Transverse colon (tissue), 4 donors: Measurements from ENCODE around the gene VPS26A. TPM values are rescaled to one million over a fixed set of nuclear protein-coding genes. Genes with fewer than 3 reads are reported as not detected.

Experiments
- DNase-seq: peaks from one replicate; pipeline ENCODE4 v3.0.0-alpha.2; 2019
- H3K27ac ChIP-seq, 4 donors: fragments of 200-600 bp; sonication (generic); 2 replicates each; pipeline ENCODE4 v1.5.1; 2016 to 2018; ENCODE audit warnings: inconsistent platforms in 4 of 4
- H3K27me3 ChIP-seq: fragments of 200-600 bp; sonication (generic); 2 replicates; pipeline ENCODE4 v1.5.1; 2017; ENCODE audit warnings: inconsistent platforms
- H3K36me3 ChIP-seq, 4 donors: fragments of 200-600 bp; sonication (generic); 2 replicates each; pipeline ENCODE4 v1.5.1; 2017 to 2019; ENCODE audit warnings: inconsistent platforms in 4 of 4
- H3K4me1 ChIP-seq, 4 donors: fragments of 200-600 bp; sonication (generic); 2 replicates each; pipeline ENCODE4 v1.5.1; 2017 to 2020; ENCODE audit warnings: inconsistent platforms in 4 of 4
- H3K4me3 ChIP-seq, 4 donors: fragments of 200-600 bp; sonication (generic); 1 replicate in 1 of 4; 2 replicates in 3 of 4; pipeline versions ENCODE4 v1.5.1 to v1.6.1; 2017 to 2019; ENCODE audit warnings: inconsistent platforms in 4 of 4
- H3K9me3 ChIP-seq, 2 donors: fragments of 200-600 bp; sonication (generic); 2 replicates each; pipeline ENCODE4 v1.5.1; 2017 to 2019; ENCODE audit warnings: inconsistent platforms in 2 of 2
- EP300 ChIP-seq: sonication (generic); formaldehyde crosslinking; IDR thresholded peaks from one replicate; pipeline ENCODE4 v1.6.1; 2017; ENCODE audit warnings: antibody characterized with exemption, low read depth
- POLR2A ChIP-seq: fragments of 450-650 bp; IDR thresholded peaks from one replicate; pipeline ENCODE4 v1.6.1; 2016; ENCODE audit warnings: antibody characterized with exemption, mild to moderate bottlenecking, moderate library complexity
- POLR2AphosphoS5 ChIP-seq, 3 donors: sonication (generic); formaldehyde crosslinking; IDR thresholded peaks; one replicate each; pipeline ENCODE4 v1.6.1; 2016; ENCODE audit warnings: antibody characterized with exemption in 3 of 3
- WGBS, 2 donors: methylation state at CpG; one replicate each; pipeline ENCODE4 v1.1.5; 2018; ENCODE audit warnings: low coverage in 1 of 2; 5-methylcytosine and 5-hydroxymethylcytosine counted together
- in situ Hi-C, 4 donors: fragments of 200-750 bp; cut with MboI; loops; one replicate each; pipeline versions ENCODE4 v1.15.0 to v1.15.1; 2017; ENCODE audit warnings: low sequenced_read_pairs in 3 of 4, low pct_ligation_motif_present in 1 of 4, low pct_unique_long_range_greater_than_20kb in 1 of 4
- intact Hi-C: fragments of 100-400 bp; cut with DNase I; formaldehyde crosslinking; loops from one replicate; pipeline ENCODE4 v1.15.1; 2023; ENCODE audit warnings: low total_unique reads
- total RNA-seq, 4 donors: library from RNA; depleted of rRNA; stranded (reverse); fragments of >200 nt; gene quantifications; one replicate each; pipeline ENCODE4 v1.1.0, GENCODE V29; 2016
- TF ChIP-seq, protein P1 (sequence below), 5 experiments: fragments of 200-600 bp in 3 of 5; fragments of 450-650 bp in 2 of 5; sonication (generic) in 3 of 5; IDR thresholded peaks; 1 replicate in 2 of 5; 2 replicates in 3 of 5; pipeline ENCODE4 v1.5.1; 2016 to 2017; ENCODE audit warnings: antibody characterized with exemption in 5 of 5, inconsistent platforms in 3 of 5, mild to moderate bottlenecking in 2 of 5, moderate library complexity in 1 of 5

VPS26A gene
- total RNA-seq, 4 donors from 2014 or later, result 5.4 to 38.7 (median 23.2) TPM

DNA sequence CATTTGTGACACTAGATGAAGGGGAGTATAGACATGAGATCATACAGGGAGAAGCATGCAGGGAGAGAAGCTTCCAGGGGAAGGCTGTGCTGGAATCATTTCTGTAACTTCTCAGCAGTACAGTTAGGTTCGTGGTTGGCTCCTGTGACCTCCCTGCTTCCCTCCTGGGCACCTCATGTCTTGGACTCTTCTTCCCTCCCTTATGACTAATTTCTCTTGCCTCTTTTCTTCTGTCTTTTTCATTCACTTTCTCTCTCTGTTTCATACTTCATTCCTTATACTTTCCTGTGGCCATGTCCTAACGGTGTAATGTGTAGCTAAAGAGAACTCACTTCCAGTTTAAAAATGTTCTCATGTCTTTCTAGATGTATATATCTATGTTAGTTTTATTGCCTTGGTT, 77.1 kb downstream of the VPS26A start:
- H3K27me3 ChIP-seq, result no peaks in the 10 kb centered on the region
- TF ChIP-seq, protein P1, sequence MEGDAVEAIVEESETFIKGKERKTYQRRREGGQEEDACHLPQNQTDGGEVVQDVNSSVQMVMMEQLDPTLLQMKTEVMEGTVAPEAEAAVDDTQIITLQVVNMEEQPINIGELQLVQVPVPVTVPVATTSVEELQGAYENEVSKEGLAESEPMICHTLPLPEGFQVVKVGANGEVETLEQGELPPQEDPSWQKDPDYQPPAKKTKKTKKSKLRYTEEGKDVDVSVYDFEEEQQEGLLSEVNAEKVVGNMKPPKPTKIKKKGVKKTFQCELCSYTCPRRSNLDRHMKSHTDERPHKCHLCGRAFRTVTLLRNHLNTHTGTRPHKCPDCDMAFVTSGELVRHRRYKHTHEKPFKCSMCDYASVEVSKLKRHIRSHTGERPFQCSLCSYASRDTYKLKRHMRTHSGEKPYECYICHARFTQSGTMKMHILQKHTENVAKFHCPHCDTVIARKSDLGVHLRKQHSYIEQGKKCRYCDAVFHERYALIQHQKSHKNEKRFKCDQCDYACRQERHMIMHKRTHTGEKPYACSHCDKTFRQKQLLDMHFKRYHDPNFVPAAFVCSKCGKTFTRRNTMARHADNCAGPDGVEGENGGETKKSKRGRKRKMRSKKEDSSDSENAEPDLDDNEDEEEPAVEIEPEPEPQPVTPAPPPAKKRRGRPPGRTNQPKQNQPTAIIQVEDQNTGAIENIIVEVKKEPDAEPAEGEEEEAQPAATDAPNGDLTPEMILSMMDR (IDR thresholded peaks at IDR 0.05), result no peak
- TF ChIP-seq EP300 (no peak), POLR2AphosphoS5 (IDR thresholded peaks at IDR 0.05) (no peak), POLR2A (no peak)
- no peaks in the 10 kb centered on the region for H3K9me3 ChIP-seq
- peaks cover 0 to 70% (median 23%) of the 10 kb centered on the region in 4 donors for H3K36me3 ChIP-seq
- in situ Hi-C loops (no loop called here), intact Hi-C loops (no loop called here)
- 89 to 93% methylated on average over 2 of the region's 2 CpGs for WGBS, 2 donors
- H3K27ac ChIP-seq, result no peak overlapping the region
- H3K4me1 ChIP-seq, result no peaks in the 10 kb centered on the region
- DNase-seq, result no peak
- H3K4me3 ChIP-seq, result no peak overlapping the region

DNA sequence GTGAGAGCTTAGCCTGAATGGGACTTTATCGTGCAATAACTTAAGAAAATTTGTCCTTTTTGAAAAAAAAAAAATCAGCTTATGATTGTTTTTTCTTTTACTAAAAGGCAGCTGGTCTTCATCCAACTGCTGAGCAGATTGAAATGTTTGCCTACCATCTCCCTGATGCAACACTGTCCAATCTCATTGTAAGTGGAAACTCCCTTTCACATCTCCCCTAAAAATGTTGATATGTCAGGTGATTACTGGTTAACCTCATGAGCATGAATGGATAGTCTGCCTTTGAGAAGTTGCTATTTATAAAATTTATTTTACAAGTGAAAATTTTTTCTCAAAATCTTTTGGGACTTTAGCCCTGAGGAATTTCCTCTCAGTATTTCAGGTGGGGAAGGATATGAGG, 78.4 kb downstream of the VPS26A start:
- DNase-seq, result no peak
- H3K4me3 ChIP-seq, result no peak overlapping the region
- no peak overlapping the region for H3K27ac ChIP-seq
- intact Hi-C loops, result no loop called here
- H3K4me1 ChIP-seq, result no peaks in the 10 kb centered on the region
- no peaks in the 10 kb centered on the region for H3K27me3 ChIP-seq
- WGBS, 2 donors, result 79 to 100% methylated on average over 1 of the region's 1 CpG
- H3K9me3 ChIP-seq, result no peaks in the 10 kb centered on the region
- H3K36me3 ChIP-seq, result peaks cover 0 to 67% (median 29%) of the 10 kb centered on the region in 4 donors
- in situ Hi-C loops, result no loop called here
- TF ChIP-seq POLR2A (no peak), EP300 (no peak), POLR2AphosphoS5 (IDR thresholded peaks at IDR 0.05) (no peak)
- TF ChIP-seq, protein P1 (IDR thresholded peaks at IDR 0.05), result no peak

DNA sequence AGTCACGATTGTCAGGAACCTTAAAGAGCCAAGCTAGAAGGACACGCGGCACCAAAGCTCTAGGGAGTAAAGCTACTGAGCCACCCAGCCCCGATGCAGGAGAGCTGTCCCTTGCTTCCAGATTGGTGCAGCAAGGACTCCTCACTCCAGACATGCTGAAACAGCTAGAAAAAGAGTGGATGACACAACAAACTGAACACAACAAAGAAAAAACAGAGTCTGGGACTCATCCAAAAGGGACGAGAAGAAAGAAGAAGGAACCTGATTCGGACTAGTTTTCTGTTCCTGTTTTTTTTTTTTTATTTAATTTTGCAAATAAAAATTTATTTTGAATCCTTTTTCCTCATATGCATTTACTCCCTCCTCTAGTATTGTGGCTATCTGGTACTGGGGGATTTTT, 84.8 kb downstream of the VPS26A start:
- Histone ChIP-seq H3K27me3 (no peaks in the 10 kb centered on the region), H3K36me3 (peaks cover 0 to 38% (median 19%) of the 10 kb centered on the region in 4 donors), H3K4me3 (no peak overlapping the region), H3K4me1 (peaks cover 0 to 12% (median 7%) of the 10 kb centered on the region in 4 donors), H3K9me3 (no peaks in the 10 kb centered on the region), H3K27ac (no peak overlapping the region)
- TF ChIP-seq EP300, result no peak
- TF ChIP-seq POLR2A, result no peak
- DNase-seq, result no peak
- intact Hi-C loops, result no loop called here
- 84 to 86% methylated on average over 3 to 6 of the region's 6 CpGs for WGBS, 2 donors
- in situ Hi-C loops, result no loop called here

DNA sequence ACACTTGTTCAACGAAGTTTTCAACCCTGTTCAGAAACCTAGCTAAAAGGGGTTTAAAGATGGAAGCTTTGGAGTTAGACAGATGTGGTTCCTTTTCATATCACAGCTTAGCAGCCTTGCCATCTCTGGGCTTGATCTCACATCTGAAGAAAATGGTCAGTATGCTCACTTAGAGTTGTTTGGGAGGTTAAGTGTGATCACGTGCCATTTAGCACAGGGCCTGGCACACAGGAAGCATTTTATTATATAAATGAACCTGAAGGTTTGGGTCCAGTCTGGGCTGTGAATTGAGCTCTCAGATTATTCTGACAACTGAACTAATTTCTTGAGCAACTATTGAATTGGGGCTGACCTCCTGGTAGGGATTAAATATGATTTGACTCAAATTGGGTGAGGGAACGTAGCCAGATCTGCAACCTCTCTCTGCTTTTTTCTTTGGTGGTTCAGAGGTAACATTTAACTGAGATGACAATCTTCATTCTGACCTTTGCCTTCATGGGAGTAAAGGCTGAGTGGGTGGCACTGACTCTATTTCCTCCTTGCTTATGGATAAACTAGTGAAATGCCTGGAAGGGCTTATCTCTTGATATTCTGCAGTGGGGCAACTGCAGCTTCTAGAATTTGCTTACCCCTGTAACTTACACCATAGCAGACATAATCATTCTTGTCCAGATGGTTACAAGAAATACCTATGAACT, 86.0 kb downstream of the VPS26A start:
- DNase-seq, result no peak
- Histone ChIP-seq H3K4me1 (peaks cover 0 to 12% (median 7%) of the 10 kb centered on the region in 4 donors), H3K36me3 (peaks cover 0 to 29% (median 13%) of the 10 kb centered on the region in 4 donors), H3K9me3 (no peaks in the 10 kb centered on the region), H3K27me3 (no peaks in the 10 kb centered on the region), H3K27ac (peak overlapping the region in 3 of 4 donors; percentile 26 to 41 (median 38)), H3K4me3 (no peak overlapping the region)
- in situ Hi-C loops, result no loop called here
- intact Hi-C loops, result no loop called here
- WGBS, 2 donors, result 62 to 73% methylated on average over 1 to 3 of the region's 3 CpGs
- TF ChIP-seq POLR2A, result no peak
- TF ChIP-seq EP300, result no peak
- no peak for TF ChIP-seq POLR2AphosphoS5 (IDR thresholded peaks at IDR 0.05)
- TF ChIP-seq, protein P1 (IDR thresholded peaks at IDR 0.05), result no peak

DNA sequence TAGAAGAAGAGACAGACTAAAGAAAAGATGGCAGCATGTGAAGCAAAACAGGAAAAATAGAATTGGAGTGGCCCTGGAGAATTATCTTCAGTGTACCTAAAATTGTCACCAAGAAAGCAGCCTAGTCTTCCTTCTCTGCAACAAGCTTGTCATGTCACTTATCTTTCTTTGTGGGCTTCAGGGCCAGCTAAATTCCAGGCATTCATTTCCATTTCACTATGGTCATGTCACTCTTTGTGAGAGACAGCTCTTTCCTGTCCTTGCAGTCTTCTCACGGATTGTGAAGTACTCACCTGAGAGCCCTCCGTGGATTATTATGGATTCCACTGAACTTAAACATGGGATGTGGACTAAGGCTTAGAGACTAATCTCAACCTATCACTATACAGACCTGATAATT, 87.1 kb downstream of the VPS26A start:
- H3K4me1 ChIP-seq, result peaks cover 0 to 12% (median 7%) of the 10 kb centered on the region in 4 donors
- no peak overlapping the region for H3K27ac ChIP-seq
- H3K36me3 ChIP-seq, result peaks cover 0 to 25% (median 10%) of the 10 kb centered on the region in 4 donors
- in situ Hi-C loops, result no loop called here
- WGBS, 2 donors, result 79 to 80% methylated on average over 2 of the region's 2 CpGs
- TF ChIP-seq, protein P1 (IDR thresholded peaks at IDR 0.05), result no peak
- no peaks in the 10 kb centered on the region for H3K9me3 ChIP-seq
- DNase-seq, result no peak
- H3K27me3 ChIP-seq, result no peaks in the 10 kb centered on the region
- intact Hi-C loops, result no loop called here
- H3K4me3 ChIP-seq, result no peak overlapping the region
